Calu3 (cell line): Measurements from ENCODE around the gene TDG. TPM values are rescaled to one million over a fixed set of nuclear protein-coding genes. Genes with fewer than 3 reads are reported as not detected.

ENCODE experiments used
- BruUV-seq: library from RNA; stranded (reverse); fragments of 400-500 nt; replicated peaks from 2 replicates; lab custom pipeline; 2021; lab: Mats Ljungman, UMichigan
- CTCF ChIA-PET: fragments of 300-600 bp; sonication (Branson Sonifier 250); formaldehyde crosslinking; loops from one replicate; lab custom pipeline; 2022; ENCODE audit warnings: antibody characterized with exemption; lab: Charles Lee
- DNase-seq: peaks from one replicate; pipeline ENCODE4 v3.0.0; 2022
- H3K27ac Mint-ChIP-seq: one replicate; pipeline ENCODE4 v1.8.0; 2022; ENCODE audit warnings: mixed read lengths; ENCODE audit not compliant: unreplicated experiment
- H3K27me3 Mint-ChIP-seq: one replicate; pipeline ENCODE4 v1.8.0; 2022; ENCODE audit warnings: mixed read lengths; ENCODE audit not compliant: unreplicated experiment
- H3K36me3 Mint-ChIP-seq: one replicate; pipeline ENCODE4 v1.8.0; 2022; ENCODE audit warnings: mild to moderate bottlenecking, moderate library complexity, mixed read lengths; ENCODE audit not compliant: insufficient read depth, unreplicated experiment
- H3K4me1 Mint-ChIP-seq: one replicate; pipeline ENCODE4 v1.8.0; 2022; ENCODE audit warnings: mild to moderate bottlenecking, low read depth, mixed read lengths; ENCODE audit not compliant: unreplicated experiment
- H3K4me3 Mint-ChIP-seq: one replicate; pipeline ENCODE4 v1.8.0; 2022; ENCODE audit warnings: mild to moderate bottlenecking, low read depth, moderate library complexity, mixed read lengths; ENCODE audit not compliant: unreplicated experiment
- H3K9me3 Mint-ChIP-seq: one replicate; pipeline ENCODE4 v1.8.0; 2022; ENCODE audit warnings: low read depth, mixed read lengths; ENCODE audit not compliant: unreplicated experiment
- intact Hi-C: fragments of 100-400 bp; cut with micrococcal nuclease; formaldehyde crosslinking; loops from one replicate; pipeline ENCODE4 v1.10.0; 2022; ENCODE audit not compliant: unreplicated experiment
- total RNA-seq: library from RNA; stranded (reverse); gene quantifications from 2 replicates; pipeline ENCODE4 v1.2.3, GENCODE V29; 2022
- TF ChIP-seq, protein P1 (sequence below): fragments of 200-600 bp; IDR thresholded peaks from one replicate; pipeline ENCODE4 v1.8.0; 2022; ENCODE audit warnings: antibody characterized with exemption; ENCODE audit not compliant: unreplicated experiment

TDG gene
- total RNA-seq, 1 experiment from 2014 or later = 35.3 TPM

GRCh38 chr12:103969391-103969790 is 3.7 kb downstream of the TDG start:
- DNase-seq = no peak
- Mint-ChIP-seq H3K9me3 (no peaks in the 10 kb centered on the region), H3K27me3 (no peaks in the 10 kb centered on the region), H3K4me3 (no peak overlapping the region), H3K4me1 (peaks cover 33% of the 10 kb centered on the region), H3K36me3 (peaks cover 49% of the 10 kb centered on the region), H3K27ac (no peak overlapping the region)
- intact Hi-C loops = loop anchor here (5.0 kb wide), 1 partner anchor 138 kb away; no protein-coding TSS in a partner anchor
- no TSS peak for BruUV-seq
- TF ChIP-seq, protein P1, sequence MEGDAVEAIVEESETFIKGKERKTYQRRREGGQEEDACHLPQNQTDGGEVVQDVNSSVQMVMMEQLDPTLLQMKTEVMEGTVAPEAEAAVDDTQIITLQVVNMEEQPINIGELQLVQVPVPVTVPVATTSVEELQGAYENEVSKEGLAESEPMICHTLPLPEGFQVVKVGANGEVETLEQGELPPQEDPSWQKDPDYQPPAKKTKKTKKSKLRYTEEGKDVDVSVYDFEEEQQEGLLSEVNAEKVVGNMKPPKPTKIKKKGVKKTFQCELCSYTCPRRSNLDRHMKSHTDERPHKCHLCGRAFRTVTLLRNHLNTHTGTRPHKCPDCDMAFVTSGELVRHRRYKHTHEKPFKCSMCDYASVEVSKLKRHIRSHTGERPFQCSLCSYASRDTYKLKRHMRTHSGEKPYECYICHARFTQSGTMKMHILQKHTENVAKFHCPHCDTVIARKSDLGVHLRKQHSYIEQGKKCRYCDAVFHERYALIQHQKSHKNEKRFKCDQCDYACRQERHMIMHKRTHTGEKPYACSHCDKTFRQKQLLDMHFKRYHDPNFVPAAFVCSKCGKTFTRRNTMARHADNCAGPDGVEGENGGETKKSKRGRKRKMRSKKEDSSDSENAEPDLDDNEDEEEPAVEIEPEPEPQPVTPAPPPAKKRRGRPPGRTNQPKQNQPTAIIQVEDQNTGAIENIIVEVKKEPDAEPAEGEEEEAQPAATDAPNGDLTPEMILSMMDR = no peak
- CTCF ChIA-PET = interaction anchor here (1.2 kb wide), 1 partner anchor 140 kb away, joined by 5 read pairs; no protein-coding TSS in a partner anchor

DNA sequence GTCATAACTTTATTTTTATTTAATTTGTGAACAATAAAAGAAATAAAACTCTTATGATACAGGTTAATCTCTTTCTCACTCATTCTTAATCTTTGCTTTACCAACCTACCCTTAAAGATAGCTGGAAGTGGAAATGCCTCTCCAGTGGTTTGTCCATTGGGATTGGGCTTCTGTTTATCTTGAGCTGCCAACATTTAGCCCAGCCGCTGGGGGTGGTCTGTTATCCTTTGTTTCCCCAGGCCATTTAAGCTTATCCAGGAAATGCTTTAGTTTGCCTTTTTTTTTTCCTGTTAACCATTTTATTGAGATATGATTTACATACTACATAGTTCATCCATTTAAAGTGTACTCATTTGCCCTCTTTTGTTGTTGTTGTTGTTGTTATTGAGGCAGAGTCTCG is 8.2 kb downstream of the TDG start:
- Mint-ChIP-seq H3K4me1 (peaks cover 18% of the 10 kb centered on the region), H3K9me3 (no peaks in the 10 kb centered on the region), H3K36me3 (peaks cover 29% of the 10 kb centered on the region), H3K4me3 (no peak overlapping the region), H3K27me3 (no peaks in the 10 kb centered on the region), H3K27ac (no peak overlapping the region)
- DNase-seq = no peak
- TF ChIP-seq, protein P1 = no peak
- CTCF ChIA-PET = no interaction called here
- intact Hi-C loops = no loop called here
- BruUV-seq = no TSS peak

DNA sequence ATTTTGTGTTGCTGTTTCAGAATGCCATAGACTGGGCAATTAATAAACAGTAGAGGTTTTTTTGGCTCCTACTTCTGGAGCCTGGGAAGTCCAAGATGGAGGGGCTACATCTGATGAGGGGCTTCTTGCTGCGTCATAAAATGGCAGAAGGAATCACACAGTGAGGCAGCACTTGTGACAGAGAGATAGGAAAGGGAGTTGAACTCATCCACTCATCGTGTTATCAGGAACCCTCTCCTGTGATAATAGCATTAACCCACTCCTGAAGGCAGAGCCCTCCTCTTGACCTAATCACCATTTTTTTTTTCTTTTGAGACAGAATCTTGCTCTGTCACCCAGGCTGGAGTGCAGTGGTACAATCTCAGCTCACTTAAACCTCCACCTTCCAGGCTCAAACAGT is 9.7 kb downstream of the TDG start:
- no peak overlapping the region for H3K4me3 Mint-ChIP-seq
- no TSS peak for BruUV-seq
- TF ChIP-seq, protein P1 = no peak
- CTCF ChIA-PET = no interaction called here
- H3K27ac Mint-ChIP-seq = no peak overlapping the region
- H3K27me3 Mint-ChIP-seq = no peaks in the 10 kb centered on the region
- no peaks in the 10 kb centered on the region for H3K9me3 Mint-ChIP-seq
- intact Hi-C loops = no loop called here
- peaks cover 35% of the 10 kb centered on the region for H3K36me3 Mint-ChIP-seq
- DNase-seq = no peak
- H3K4me1 Mint-ChIP-seq = peaks cover 8% of the 10 kb centered on the region

DNA sequence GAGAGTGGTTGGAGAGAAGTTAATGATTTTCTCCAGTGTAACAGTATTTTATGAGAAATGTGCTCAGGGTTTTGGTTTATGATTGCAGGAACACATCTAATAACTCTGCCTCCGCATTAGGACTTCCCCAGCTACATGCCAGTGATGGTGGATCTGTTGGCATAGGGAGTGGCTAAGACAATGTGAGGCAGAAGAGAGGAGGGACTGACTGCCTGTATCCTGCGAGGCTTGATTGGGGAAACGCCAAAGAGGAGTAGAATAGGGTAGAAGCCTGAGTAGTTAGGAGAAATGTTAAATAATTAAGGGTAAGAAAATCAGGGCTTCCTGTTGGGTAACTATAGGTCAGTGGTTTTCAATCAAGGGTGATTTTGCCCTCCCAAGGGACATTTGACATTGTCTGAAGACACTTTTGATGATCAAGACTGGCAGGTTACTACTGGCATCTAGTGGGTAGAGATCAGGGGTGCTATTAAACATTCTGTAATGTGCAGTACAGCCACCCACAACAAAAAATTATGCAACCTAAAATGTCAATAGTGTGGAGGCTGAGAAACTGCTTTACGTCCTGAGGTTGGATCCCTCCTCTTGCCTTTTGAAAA is 12.8 kb downstream of the TDG start:
- Mint-ChIP-seq H3K4me1 (no peaks in the 10 kb centered on the region), H3K27ac (no peak overlapping the region), H3K9me3 (no peaks in the 10 kb centered on the region), H3K36me3 (peaks cover 47% of the 10 kb centered on the region), H3K27me3 (no peaks in the 10 kb centered on the region), H3K4me3 (no peak overlapping the region)
- intact Hi-C loops = no loop called here
- no TSS peak for BruUV-seq
- CTCF ChIA-PET = no interaction called here
- TF ChIP-seq, protein P1 = no peak
- no peak for DNase-seq
